AG09319 (cell line): ENCODE results near the gene RASGRF2.

Source experiments
- DNase-seq: peaks from one replicate; pipeline ENCODE4 v3.0.0-alpha.2; 2010; ENCODE audit warnings: low read depth; ENCODE audit errors: extremely low read depth
- TF ChIP-seq, protein P1 (sequence below): IDR thresholded peaks from 2 replicates; pipeline ENCODE4 v1.5.1; 2011; ENCODE audit warnings: low read depth, mild to moderate bottlenecking, inconsistent platforms, low read length, moderate library complexity

The RASGRF2 gene

GRCh38 chr5:81241001-81241400, 280.8 kb downstream of the RASGRF2 start:
- TF ChIP-seq, protein P1, sequence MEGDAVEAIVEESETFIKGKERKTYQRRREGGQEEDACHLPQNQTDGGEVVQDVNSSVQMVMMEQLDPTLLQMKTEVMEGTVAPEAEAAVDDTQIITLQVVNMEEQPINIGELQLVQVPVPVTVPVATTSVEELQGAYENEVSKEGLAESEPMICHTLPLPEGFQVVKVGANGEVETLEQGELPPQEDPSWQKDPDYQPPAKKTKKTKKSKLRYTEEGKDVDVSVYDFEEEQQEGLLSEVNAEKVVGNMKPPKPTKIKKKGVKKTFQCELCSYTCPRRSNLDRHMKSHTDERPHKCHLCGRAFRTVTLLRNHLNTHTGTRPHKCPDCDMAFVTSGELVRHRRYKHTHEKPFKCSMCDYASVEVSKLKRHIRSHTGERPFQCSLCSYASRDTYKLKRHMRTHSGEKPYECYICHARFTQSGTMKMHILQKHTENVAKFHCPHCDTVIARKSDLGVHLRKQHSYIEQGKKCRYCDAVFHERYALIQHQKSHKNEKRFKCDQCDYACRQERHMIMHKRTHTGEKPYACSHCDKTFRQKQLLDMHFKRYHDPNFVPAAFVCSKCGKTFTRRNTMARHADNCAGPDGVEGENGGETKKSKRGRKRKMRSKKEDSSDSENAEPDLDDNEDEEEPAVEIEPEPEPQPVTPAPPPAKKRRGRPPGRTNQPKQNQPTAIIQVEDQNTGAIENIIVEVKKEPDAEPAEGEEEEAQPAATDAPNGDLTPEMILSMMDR: no peak
- no peak for DNase-seq

- TF ChIP-seq, protein P1: no peak
- no peak for DNase-seq
These were observed 281.9 kb downstream of the RASGRF2 start for GRCh38 chr5:81241961-81242648.

DNA sequence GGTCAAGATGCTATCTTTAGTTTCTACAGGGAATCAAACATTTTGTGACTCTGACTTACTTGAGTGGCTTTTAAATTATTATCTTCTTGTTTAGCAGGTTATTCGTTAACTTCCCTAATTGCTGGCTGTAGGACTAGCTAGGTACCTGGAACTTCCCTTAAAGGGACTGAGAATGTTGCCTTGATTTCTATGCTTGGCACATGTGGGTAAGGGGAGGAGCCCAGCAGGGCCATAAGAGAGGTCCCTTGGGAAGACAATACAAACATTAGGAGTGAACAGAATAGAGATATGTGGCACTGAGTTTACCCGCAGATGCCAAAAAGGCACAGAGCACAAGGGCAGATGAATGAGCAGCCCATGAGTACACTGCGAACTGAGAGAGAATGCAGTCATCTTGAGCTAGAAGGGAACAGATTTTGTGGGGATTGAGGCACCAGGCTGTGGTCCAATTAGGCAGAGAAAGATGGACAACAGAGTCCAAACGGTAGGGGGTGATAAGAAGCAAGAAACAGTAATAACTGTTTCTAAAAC, 282.8 kb downstream of the RASGRF2 start:
- TF ChIP-seq, protein P1: no peak
- DNase-seq: no peak

- TF ChIP-seq, protein P1: no peak
- no peak for DNase-seq
These were observed 284.3 kb downstream of the RASGRF2 start for GRCh38 chr5:81244451-81244850.

DNA sequence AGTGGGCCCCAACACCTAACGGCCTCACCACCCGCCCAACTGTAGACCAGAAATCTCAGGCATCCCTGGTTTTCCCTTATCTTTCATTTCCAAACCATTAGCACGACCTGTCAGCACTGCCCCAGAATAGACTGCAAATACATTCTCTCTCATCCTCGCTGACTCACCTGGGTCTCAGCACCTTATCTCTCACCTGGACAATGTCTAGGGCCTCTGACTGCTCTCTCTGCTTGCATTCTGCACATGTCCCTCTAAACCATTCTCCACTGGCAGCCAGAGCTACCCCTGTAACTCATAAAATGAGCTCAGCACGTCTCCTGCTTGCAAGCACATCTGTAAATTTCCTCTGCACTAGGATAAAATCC, 285.7 kb downstream of the RASGRF2 start:
- TF ChIP-seq, protein P1: no peak
- DNase-seq: no peak

DNA sequence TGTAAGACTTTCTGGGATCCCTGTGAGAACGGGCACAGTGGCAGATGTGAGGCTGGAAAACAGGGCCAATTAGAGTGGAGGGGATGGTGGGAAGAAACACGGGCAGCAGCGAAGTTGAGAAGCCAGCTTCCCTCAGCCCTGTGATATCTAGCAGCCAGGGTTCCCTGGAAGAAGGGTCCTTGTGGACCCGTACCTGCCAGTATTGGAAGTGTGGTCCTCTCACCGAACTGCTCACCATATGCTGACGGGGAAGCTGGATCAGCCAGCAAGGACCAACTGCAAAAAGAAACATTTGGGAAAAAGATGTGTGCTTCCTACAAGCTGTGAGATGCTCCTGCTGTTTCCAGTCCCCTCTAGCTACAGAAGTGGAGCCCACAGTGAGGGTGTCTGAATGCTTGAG, 286.5 kb downstream of the RASGRF2 start:
- TF ChIP-seq, protein P1: no peak
- no peak for DNase-seq

GRCh38 chr5:81247441-81247972, 287.3 kb downstream of the RASGRF2 start:
- no peak for DNase-seq
- TF ChIP-seq, protein P1: no peak
